Endometrium (tissue), 2 donors: ENCODE data around the gene SIRT1.
"Not testable (repeated sequence)": the region's sequence is repeated elsewhere in the genome, so short reads cannot be mapped to it uniquely, and the experiment has no call there.

Experiments
- FAIRE-seq: peaks from 2 replicates; lab custom pipeline; 2012; peaks lifted over from hg19 to GRCh38; lab: Jason Lieb, UNC
- donor health status: control.
- donor health status: control.

SIRT1 gene

GRCh38 chr10:67877421-67877820 is 7.0 kb upstream of the SIRT1 start:
- not testable (repeated sequence) for FAIRE-seq

GRCh38 chr10:67878133-67878532 is 6.3 kb upstream of the SIRT1 start:
- no peak for FAIRE-seq

DNA sequence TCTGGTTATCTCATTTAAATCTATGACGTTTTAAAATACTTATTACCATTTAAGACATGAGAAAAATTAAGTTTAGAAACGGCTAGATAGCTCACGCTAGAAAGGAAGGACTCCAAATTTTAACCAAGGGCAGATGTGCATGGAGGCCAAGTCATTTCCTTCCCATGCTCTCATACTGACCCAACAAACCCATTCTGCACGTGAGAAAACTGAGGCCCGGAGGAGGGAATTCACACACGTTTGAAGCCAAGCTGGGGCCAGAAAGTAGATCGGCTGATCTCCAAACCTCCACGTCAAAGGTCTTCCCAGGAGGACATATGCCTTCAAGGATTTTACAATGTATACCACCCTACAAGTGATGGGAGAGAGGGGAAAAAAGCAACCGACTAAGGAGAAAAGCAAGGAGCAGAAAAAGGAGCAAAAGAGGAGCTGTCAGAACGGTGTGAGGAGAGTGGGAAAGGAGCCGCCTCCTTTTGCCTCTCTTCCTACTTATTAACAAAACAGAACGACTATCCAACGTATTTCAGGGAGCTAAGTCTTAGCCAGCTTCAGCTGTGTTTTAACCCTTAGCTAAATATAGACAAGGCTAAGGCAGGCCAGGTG is 645 bp upstream of the SIRT1 start:
- FAIRE-seq: no peak

- FAIRE-seq: no peak
Observed at GRCh38 chr10:67884842-67885670, 600 bp downstream of the SIRT1 start.

DNA sequence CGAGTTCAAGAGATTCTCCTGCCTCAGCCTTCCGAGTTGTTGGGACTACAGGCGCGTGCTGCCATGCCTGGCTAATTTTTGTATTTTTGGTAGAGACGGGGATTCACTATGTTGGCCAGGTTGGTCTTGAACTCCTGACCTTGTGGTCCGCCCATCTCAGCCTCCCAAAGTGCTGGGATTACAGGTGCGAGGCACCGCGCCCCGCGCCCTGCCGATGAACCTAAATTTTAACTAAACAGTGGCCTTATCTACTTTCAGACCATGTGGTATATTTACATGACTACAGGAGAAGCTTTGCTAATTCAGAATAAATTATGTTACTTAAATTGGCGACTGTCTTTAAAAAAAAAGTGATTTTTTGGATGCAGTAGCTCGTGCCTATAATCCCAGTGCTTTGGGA is 9.2 kb downstream of the SIRT1 start:
- no peak for FAIRE-seq

DNA sequence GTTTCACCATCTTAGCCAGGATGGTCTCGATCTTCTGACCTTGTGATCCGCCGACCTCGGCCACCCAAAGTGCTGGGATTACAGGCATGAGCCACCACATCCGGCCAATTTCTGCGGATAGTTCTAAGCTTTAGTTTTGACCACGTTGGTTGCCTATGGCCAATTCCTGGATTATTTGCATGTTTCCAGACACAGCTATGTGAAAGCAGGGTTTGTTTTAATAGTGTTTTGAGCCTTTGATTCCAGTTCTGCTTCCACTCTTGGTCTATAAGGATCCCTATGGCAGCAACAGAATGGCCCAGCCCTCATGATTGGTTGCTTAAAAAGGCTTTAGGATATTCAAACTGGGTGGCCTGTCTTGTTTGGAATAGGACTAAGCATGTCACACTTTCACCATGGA is 19.1 kb downstream of the SIRT1 start:
- FAIRE-seq: no peak

- no peak for FAIRE-seq
Observed at GRCh38 chr10:67912331-67912946, 28.0 kb downstream of the SIRT1 start.

GRCh38 chr10:67914777-67915340 is 30.4 kb downstream of the SIRT1 start:
- no peak for FAIRE-seq

- no peak for FAIRE-seq
Observed at GRCh38 chr10:67917169-67917568, 32.7 kb downstream of the SIRT1 start.

GRCh38 chr10:67917679-67918078 is 33.2 kb downstream of the SIRT1 start:
- FAIRE-seq: no peak

GRCh38 chr10:67921065-67921464 is 36.6 kb downstream of the SIRT1 start:
- no peak for FAIRE-seq

GRCh38 chr10:67923551-67923950 is 39.1 kb downstream of the SIRT1 start:
- no peak for FAIRE-seq

DNA sequence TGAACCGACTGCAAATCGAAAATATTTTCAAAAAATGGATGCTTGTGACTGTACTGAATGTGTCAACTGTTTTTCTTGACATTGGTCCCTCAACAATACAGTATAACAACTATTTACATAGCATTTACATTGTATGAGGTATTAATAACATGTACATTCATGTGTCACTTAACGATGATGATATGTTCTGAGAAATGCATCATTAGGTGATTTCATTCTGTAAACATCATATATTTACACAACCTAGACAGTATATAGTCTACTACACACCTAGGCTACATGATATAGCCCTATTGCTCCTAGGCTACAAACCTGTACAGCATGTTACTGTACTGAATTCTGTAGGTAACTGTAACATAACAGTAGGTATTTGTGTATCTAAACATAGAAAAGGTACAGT is 39.7 kb downstream of the SIRT1 start:
- FAIRE-seq: no peak

DNA sequence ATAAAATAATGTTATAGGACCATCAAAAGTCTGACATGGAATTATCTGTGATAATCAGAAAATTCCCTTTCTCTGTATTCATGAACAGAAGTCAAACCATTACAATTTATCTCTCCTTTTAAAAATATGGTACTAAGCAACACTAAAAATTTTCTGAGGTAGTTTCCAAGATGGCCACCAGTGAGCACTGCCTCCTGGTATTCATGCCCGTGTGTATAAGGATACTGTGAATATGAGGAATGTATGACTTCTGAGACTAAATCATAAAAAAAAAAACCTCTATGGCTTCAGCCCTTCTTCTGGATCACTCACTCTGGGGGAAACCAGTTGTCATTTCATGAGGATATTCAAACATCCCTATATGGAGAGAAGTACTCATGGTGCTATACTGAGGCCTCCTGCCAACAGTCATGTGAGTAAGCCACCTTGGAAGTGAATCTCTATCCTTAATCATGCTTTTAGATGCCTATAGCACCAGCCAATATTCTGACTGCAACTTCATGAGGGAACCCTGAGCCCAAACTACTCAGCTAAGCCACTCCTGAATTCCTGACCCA is 41.1 kb downstream of the SIRT1 start:
- no peak for FAIRE-seq

DNA sequence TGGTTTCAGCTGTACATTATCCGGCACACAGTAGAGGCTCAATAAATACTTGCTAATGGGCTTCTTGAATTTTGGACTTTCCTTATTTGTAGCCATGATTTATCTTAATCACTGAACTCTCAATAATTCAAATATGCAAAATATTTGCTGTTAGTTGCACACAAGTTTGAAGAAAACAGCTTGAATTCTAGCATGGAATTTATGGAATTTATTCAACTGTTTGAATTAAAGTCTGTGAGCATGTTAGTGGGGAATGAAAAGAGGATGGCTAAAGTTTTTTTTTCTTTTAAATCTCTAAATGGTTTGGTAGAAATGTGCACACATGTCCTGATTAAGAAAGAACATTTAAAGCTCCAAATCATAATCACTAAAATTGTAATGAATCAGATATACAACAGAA is 42.5 kb downstream of the SIRT1 start:
- FAIRE-seq: no peak

- FAIRE-seq: no peak
Observed at GRCh38 chr10:67933199-67933598, 48.7 kb downstream of the SIRT1 start.

DNA sequence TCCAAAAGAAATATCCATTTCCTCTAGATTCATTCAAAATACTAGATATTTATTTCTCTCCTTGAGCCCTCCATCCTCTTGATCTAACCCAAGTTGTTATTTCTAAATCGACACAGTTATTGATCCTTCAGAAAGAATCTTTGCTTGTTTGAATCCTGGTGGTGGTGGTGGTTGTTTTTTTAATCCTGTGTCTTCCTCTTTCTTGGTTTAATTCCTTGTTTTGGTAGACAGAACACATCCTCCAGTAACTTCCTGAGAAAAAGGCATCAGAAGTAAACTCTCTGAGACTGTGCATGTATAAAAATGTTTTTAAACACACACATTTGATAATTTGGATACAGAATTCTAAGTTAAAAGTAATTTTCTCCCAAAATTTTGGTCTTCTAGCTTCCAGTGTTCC is 49.9 kb downstream of the SIRT1 start:
- FAIRE-seq: no peak

GRCh38 chr10:67935223-67935622 is 50.8 kb downstream of the SIRT1 start:
- FAIRE-seq: no peak

DNA sequence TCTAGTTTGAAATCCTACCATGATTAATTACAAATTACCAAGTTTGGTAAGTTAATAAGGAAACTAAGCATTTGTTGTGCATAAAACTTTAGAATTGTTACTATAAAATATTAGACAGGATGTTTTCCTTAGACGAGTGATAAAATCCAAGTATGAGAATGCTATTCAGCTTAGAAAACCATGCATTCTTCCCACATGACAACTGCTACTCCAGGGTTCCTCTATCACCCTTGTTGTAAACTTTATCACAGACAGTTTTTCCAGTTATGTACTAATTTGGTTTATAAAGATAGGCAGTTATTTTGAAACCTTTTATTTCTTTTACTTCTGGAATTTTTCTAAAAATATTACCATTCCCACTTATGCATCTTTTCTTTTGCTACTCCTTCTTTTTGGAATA is 52.0 kb downstream of the SIRT1 start:
- FAIRE-seq: no peak

DNA sequence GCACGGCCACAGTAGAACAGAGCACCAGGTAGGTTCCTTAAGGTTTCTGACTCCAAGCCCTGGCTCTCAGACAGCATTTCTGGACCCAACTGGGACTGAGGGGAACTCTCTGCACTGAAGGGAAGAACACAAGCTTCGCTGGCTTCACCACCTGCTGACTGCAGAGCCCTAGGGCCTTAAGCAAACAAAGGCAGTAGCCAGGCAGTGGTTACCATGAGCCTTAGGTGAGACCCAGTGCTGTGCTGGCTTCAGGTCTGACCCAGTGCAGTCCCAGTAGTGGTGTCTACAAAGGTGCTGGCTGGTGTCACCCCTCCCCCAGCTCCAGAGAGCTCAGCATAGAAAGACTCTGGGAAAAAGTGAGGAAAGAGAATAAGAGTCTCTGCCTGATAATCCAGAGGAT is 59.5 kb downstream of the SIRT1 start:
- no peak for FAIRE-seq

DNA sequence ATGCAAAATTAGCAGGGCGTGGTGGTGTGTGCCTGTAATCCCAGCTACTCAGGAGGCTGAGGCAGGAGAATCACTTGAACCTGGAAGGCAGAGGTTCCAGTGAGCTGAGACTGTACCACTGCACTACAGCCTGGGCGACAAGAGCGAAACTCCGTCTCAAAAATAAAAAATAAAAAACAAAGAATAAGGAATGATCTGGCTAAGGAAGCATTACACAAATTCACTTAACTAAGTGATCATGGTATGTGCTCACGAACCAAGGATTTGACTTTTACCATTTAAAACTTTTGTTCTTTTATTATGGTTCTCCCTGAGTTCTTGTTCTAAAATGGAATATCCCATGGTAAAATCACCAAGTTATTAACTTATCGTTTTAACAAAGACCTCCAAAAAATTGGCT is 71.2 kb downstream of the SIRT1 start:
- no peak for FAIRE-seq

DNA sequence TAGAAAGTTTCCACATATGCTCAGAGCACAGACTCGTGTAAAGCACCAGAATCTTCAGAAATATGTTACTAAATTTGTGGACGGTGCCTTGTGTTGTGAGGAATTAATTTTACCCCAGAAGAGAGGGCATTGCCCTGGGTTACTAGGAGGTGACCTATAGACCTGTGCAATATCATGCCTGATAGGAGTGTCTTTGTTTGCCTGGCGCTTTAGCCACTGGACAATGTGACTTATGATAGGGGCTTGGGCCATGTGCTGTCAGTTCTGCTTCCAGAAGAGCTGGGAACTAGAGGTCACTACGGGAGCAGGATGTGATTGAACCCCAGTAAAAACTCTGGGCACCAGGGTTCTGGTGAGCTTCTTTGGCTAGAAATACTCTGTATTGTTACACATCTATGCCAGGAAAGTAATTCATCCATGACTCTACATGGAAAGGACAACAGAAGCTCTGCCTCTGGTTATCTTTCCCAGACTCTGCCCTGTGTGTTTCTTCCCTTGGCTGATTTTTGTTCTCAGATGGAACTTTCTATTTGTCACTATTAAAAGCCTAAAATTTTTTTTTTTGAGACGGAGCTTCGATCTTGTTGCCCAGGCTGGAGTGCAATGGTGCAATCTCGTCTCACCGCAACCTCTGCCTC is 75.5 kb downstream of the SIRT1 start:
- FAIRE-seq: no peak
